OCI-LY7 (cell line): ENCODE results near the gene DIAPH3. TPM values are rescaled to one million over a fixed set of nuclear protein-coding genes. Genes with fewer than 3 reads are reported as not detected.

Experiments used
- BruUV-seq: library from RNA; stranded (reverse); fragments of 400-500 nt; replicated peaks from 2 replicates; lab custom pipeline; 2021; lab: Mats Ljungman, UMichigan
- CTCF ChIA-PET: fragments of 300-600 bp; sonication (Branson Sonifier 250); formaldehyde crosslinking; loops from one replicate; lab custom pipeline; 2022; ENCODE audit warnings: antibody characterized with exemption; ENCODE audit not compliant: unreplicated experiment; lab: Charles Lee
- POLR2A ChIA-PET: fragments of 300-600 bp; sonication (Branson Sonifier 250); formaldehyde crosslinking; loops from one replicate; lab custom pipeline; 2022; ENCODE audit warnings: antibody characterized with exemption; lab: Charles Lee
- DNase-seq: peaks from one replicate; pipeline ENCODE4 v3.0.0-alpha.2; 2015; ENCODE audit warnings: low spot score
- H2AFZ ChIP-seq: fragments of 200-600 bp; sonication (generic), shearing (Covaris generic); 2 replicates; pipeline ENCODE4 v1.6.1; 2014; ENCODE audit warnings: mild to moderate bottlenecking, antibody characterized with exemption, low read length, moderate library complexity
- H3K27ac ChIP-seq: fragments of 200-600 bp; sonication (generic); 2 replicates; pipeline ENCODE4 v1.5.1; 2014; ENCODE audit warnings: mixed run types, low read depth, mild to moderate bottlenecking, moderate library complexity, low read length, inconsistent platforms; ENCODE audit not compliant: poor library complexity, severe bottlenecking
- H3K36me3 ChIP-seq: fragments of 200-600 bp; sonication (generic); 2 replicates; pipeline ENCODE4 v1.6.1; 2014; ENCODE audit warnings: mild to moderate bottlenecking, antibody characterized with exemption, low read length, moderate library complexity, mixed read lengths; ENCODE audit not compliant: insufficient read depth
- H3K4me1 ChIP-seq: fragments of 200-600 bp; sonication (generic); 2 replicates; pipeline ENCODE4 v1.5.1; 2014; ENCODE audit warnings: mild to moderate bottlenecking, low read length; ENCODE audit not compliant: insufficient read depth, poor library complexity, severe bottlenecking
- H3K4me2 ChIP-seq: fragments of 200-600 bp; sonication (generic); 2 replicates; pipeline ENCODE4 v1.6.1; 2014; ENCODE audit warnings: mild to moderate bottlenecking, low read length
- H3K4me3 ChIP-seq: fragments of 200-600 bp; sonication (generic); 2 replicates; pipeline ENCODE4 v1.5.1; 2014; ENCODE audit warnings: mild to moderate bottlenecking, low read depth, low read length; ENCODE audit not compliant: poor library complexity, severe bottlenecking
- H3K79me2 ChIP-seq: fragments of 200-600 bp; sonication (generic); 2 replicates; pipeline ENCODE4 v1.6.1; 2016; ENCODE audit warnings: low read depth, mild to moderate bottlenecking, low read length, moderate library complexity, mixed read lengths; ENCODE audit not compliant: insufficient read depth
- H3K9me2 ChIP-seq: fragments of 200-600 bp; sonication (generic); 2 replicates; pipeline ENCODE4 v1.6.1; 2016; ENCODE audit warnings: mild to moderate bottlenecking, low read length, mixed read lengths; ENCODE audit not compliant: insufficient read depth
- H3K9me3 ChIP-seq: fragments of 200-600 bp; sonication (generic); 2 replicates; pipeline ENCODE4 v1.6.1; 2014; ENCODE audit warnings: mild to moderate bottlenecking, mixed run types, low read length, mixed read lengths
- H4K20me1 ChIP-seq: fragments of 200-600 bp; sonication (generic); 2 replicates; pipeline ENCODE4 v1.6.1; 2014; ENCODE audit warnings: mild to moderate bottlenecking, antibody characterized with exemption, low read length, moderate library complexity, mixed read lengths; ENCODE audit not compliant: insufficient read depth
- CTCF ChIP-seq: fragments of 200-600 bp; sonication (generic); conservative IDR thresholded peaks from 2 replicates; pipeline ENCODE4 v1.5.1; 2014; ENCODE audit warnings: mild to moderate bottlenecking, antibody characterized with exemption, low read length, moderate library complexity, mixed read lengths
- EZH2phosphoT487 ChIP-seq: fragments of 200-600 bp; sonication (generic); IDR thresholded peaks from 2 replicates; pipeline ENCODE4 v1.6.1; 2018; ENCODE audit warnings: low read depth, borderline replicate concordance, mild to moderate bottlenecking, mixed run types, antibody characterized with exemption, low read length, moderate library complexity, mixed read lengths
- intact Hi-C: fragments of 100-400 bp; cut with micrococcal nuclease; formaldehyde crosslinking; loops from one replicate; pipeline ENCODE4 v1.10.0; 2022; ENCODE audit not compliant: unreplicated experiment
- total RNA-seq, 2 experiments: library from RNA; depleted of rRNA in 1 of 2; stranded (reverse); fragments of >200 nt in 1 of 2; shearing (Covaris generic) in 1 of 2; gene quantifications; 2 replicates each; pipeline ENCODE4 v1.2.3, GENCODE V29; 2014 to 2022

DIAPH3 gene
- total RNA-seq, 2 experiments from 2014 or later = 33.5 to 37.2 TPM

GRCh38 chr13:59898066-59898465 lies 265.7 kb downstream of the DIAPH3 start:
- ChIA-PET CTCF (no interaction called here), POLR2A (interaction anchor here (0.6 to 1.1 kb wide), 3 partner anchors 16 to 498 kb away, joined by 3 to 5 read pairs (median 4); no protein-coding TSS in a partner anchor)
- Histone ChIP-seq H3K9me3 (no peaks in the 10 kb centered on the region), H3K27ac (no peak overlapping the region), H2AFZ (no peak overlapping the region), H4K20me1 (no peaks in the 10 kb centered on the region), H3K9me2 (no peaks in the 10 kb centered on the region), H3K4me1 (no peaks in the 10 kb centered on the region), H3K36me3 (no peaks in the 10 kb centered on the region), H3K4me2 (no peak overlapping the region), H3K79me2 (no peaks in the 10 kb centered on the region), H3K4me3 (no peak overlapping the region)
- no TSS peak for BruUV-seq
- intact Hi-C loops = no loop called here
- TF ChIP-seq CTCF (no peak), EZH2phosphoT487 (no peak)
- no peak for DNase-seq

DNA sequence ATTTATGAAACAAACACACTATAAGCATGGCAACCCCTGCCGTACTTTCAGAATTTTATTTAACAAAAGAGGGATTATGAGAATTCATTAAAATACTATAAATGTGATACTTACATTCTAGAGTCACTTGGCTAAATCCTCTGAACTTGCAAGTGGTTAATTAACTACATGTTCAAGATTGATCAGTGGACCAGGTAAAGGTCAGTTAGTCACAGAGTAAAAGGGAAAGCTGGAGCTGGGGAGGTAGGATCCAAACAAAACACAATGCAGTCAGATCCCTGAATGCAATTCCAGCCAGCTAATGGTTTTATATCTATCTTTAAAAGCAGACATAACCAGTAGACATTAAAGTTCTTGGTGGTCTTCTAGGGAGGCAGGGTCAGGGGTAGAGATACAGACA lies 270.5 kb downstream of the DIAPH3 start:
- no peak overlapping the region for H3K4me3 ChIP-seq
- ChIA-PET CTCF (no interaction called here), POLR2A (no interaction called here)
- H3K27ac ChIP-seq = no peak overlapping the region
- no peaks in the 10 kb centered on the region for H3K79me2 ChIP-seq
- no peak overlapping the region for H3K4me2 ChIP-seq
- no peaks in the 10 kb centered on the region for H3K36me3 ChIP-seq
- H3K4me1 ChIP-seq = no peaks in the 10 kb centered on the region
- no peak for DNase-seq
- TF ChIP-seq CTCF (no peak), EZH2phosphoT487 (no peak)
- H3K9me3 ChIP-seq = no peaks in the 10 kb centered on the region
- H3K9me2 ChIP-seq = no peaks in the 10 kb centered on the region
- intact Hi-C loops = no loop called here
- H2AFZ ChIP-seq = no peak overlapping the region
- no peaks in the 10 kb centered on the region for H4K20me1 ChIP-seq
- BruUV-seq = no TSS peak

DNA sequence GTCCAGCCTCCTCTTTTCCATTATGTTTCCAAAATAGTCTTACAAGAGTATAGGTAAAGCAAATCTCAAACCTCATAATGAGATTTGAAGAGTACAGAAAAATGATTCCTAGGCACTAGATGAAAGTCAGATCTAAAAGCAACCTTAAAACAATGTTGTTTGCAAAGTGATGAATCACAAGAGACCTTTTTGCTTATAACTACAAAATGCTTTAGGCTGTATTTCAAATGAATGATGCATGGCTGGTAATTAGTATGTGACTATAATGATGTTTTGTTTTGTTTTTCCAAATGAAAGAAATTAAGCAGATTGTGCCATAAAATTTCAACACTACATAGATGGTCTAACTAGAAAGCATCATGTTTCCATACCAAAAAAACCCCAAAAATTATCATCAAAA lies 272.7 kb downstream of the DIAPH3 start:
- intact Hi-C loops = no loop called here
- no peak overlapping the region for H3K4me2 ChIP-seq
- no peak for TF ChIP-seq CTCF
- TF ChIP-seq EZH2phosphoT487 = no peak
- no peaks in the 10 kb centered on the region for H3K9me2 ChIP-seq
- no peaks in the 10 kb centered on the region for H4K20me1 ChIP-seq
- BruUV-seq = no TSS peak
- POLR2A ChIA-PET = interaction anchor here (0.6 to 1.0 kb wide), 2 partner anchors 34 to 39 kb away, joined by 3 to 4 read pairs; no protein-coding TSS in a partner anchor
- no peaks in the 10 kb centered on the region for H3K9me3 ChIP-seq
- no peaks in the 10 kb centered on the region for H3K36me3 ChIP-seq
- no peak overlapping the region for H3K4me3 ChIP-seq
- H3K79me2 ChIP-seq = no peaks in the 10 kb centered on the region
- CTCF ChIA-PET = no interaction called here
- DNase-seq = no peak
- no peak overlapping the region for H2AFZ ChIP-seq
- H3K27ac ChIP-seq = no peak overlapping the region
- H3K4me1 ChIP-seq = no peaks in the 10 kb centered on the region
